Astrocyte (in vitro differentiated cells and primary cell): Measurements from ENCODE around the gene MYOD1. TPM values are rescaled to one million over a fixed set of nuclear protein-coding genes. Genes with fewer than 3 reads are reported as not detected.

Source experiments
- DNase-seq: peaks from one replicate; pipeline ENCODE4 v3.0.0-alpha.2; 2010; ENCODE audit warnings: low read depth
- FAIRE-seq: peaks from 2 replicates; lab custom pipeline; 2011; peaks lifted over from hg19 to GRCh38; lab: Jason Lieb, UNC
- H2AFZ ChIP-seq: 2 replicates; pipeline ENCODE4 v1.6.0; 2012; ENCODE audit warnings: low read depth, low read length, inconsistent platforms
- H3K27ac ChIP-seq: 2 replicates; pipeline ENCODE4 v1.5.1; 2011; ENCODE audit warnings: low read depth, low read length, inconsistent platforms
- H3K27me3 ChIP-seq: 2 replicates; pipeline ENCODE4 v1.6.0; 2011; ENCODE audit warnings: low read length, inconsistent platforms; ENCODE audit not compliant: insufficient read depth
- H3K36me3 ChIP-seq: 2 replicates; pipeline ENCODE4 v1.5.1; 2011; ENCODE audit warnings: low read length, inconsistent platforms; ENCODE audit not compliant: insufficient read depth
- H3K4me1 ChIP-seq: 2 replicates; pipeline ENCODE4 v1.5.1; 2011; ENCODE audit warnings: low read length, inconsistent platforms; ENCODE audit not compliant: insufficient read depth
- H3K4me2 ChIP-seq: 2 replicates; pipeline ENCODE4 v1.6.0; 2012; ENCODE audit warnings: low read length, inconsistent platforms
- H3K4me3 ChIP-seq: 2 replicates; pipeline ENCODE4 v1.5.1; 2011; ENCODE audit warnings: low read depth, mild to moderate bottlenecking, low read length, inconsistent platforms; ENCODE audit not compliant: insufficient read depth
- H3K79me2 ChIP-seq: 2 replicates; pipeline ENCODE4 v1.6.0; 2012; ENCODE audit warnings: mild to moderate bottlenecking, low read length, inconsistent platforms; ENCODE audit not compliant: insufficient read depth
- H3K9ac ChIP-seq: 2 replicates; pipeline ENCODE4 v1.6.0; 2012; ENCODE audit warnings: mild to moderate bottlenecking, low read length, inconsistent platforms
- H3K9me3 ChIP-seq: 2 replicates; pipeline ENCODE4 v1.5.1; 2012; ENCODE audit warnings: low read depth, mild to moderate bottlenecking, low read length, inconsistent platforms; ENCODE audit not compliant: insufficient read depth
- H4K20me1 ChIP-seq: 2 replicates; pipeline ENCODE4 v1.6.0; 2012; ENCODE audit warnings: low read length, inconsistent platforms; ENCODE audit not compliant: insufficient read depth
- H3K27ac Mint-ChIP-seq: one replicate; pipeline ENCODE4 v1.8.0; 2021; ENCODE audit warnings: mild to moderate bottlenecking, mixed read lengths; ENCODE audit not compliant: unreplicated experiment
- H3K27me3 Mint-ChIP-seq: one replicate; pipeline ENCODE4 v1.8.0; 2021; ENCODE audit warnings: low read depth, mixed read lengths; ENCODE audit not compliant: unreplicated experiment
- H3K36me3 Mint-ChIP-seq: one replicate; pipeline ENCODE4 v1.8.0; 2021; ENCODE audit warnings: low read depth, mixed read lengths; ENCODE audit not compliant: unreplicated experiment
- H3K4me1 Mint-ChIP-seq: one replicate; pipeline ENCODE4 v1.8.0; 2021; ENCODE audit warnings: low read depth, mixed read lengths; ENCODE audit not compliant: unreplicated experiment
- H3K4me3 Mint-ChIP-seq: one replicate; pipeline ENCODE4 v1.8.0; 2021; ENCODE audit warnings: mild to moderate bottlenecking, moderate library complexity, mixed read lengths; ENCODE audit not compliant: unreplicated experiment
- H3K9me3 Mint-ChIP-seq: one replicate; pipeline ENCODE4 v1.8.0; 2021; ENCODE audit warnings: mild to moderate bottlenecking, mixed read lengths; ENCODE audit not compliant: unreplicated experiment
- CTCF ChIP-seq: IDR thresholded peaks from 2 replicates; pipeline ENCODE4 v1.5.1; 2011; ENCODE audit warnings: low read depth, mild to moderate bottlenecking, inconsistent platforms, low read length, moderate library complexity; ENCODE audit not compliant: insufficient read depth
- EZH2 ChIP-seq: IDR thresholded peaks from 2 replicates; pipeline ENCODE4 v1.6.1; 2012; ENCODE audit warnings: mild to moderate bottlenecking, low read length, inconsistent platforms; ENCODE audit not compliant: insufficient read depth
- total RNA-seq: library from RNA; stranded (reverse); gene quantifications from 2 replicates; pipeline ENCODE4 v1.2.1, GENCODE V29; 2021

The MYOD1 gene
- total RNA-seq, 1 donor from 2014 or later = not detected

GRCh38 chr11:17718015-17718414 lies 1.4 kb upstream of the MYOD1 start:
- H3K9ac ChIP-seq = no peak overlapping the region
- H2AFZ ChIP-seq = no peak overlapping the region
- peaks cover 2% of the 10 kb centered on the region for H3K9me3 Mint-ChIP-seq
- FAIRE-seq = no peak
- no peaks in the 10 kb centered on the region for H3K36me3 Mint-ChIP-seq
- H3K27me3 Mint-ChIP-seq = peaks cover 38% of the 10 kb centered on the region
- H3K79me2 ChIP-seq = no peaks in the 10 kb centered on the region
- H3K9me3 ChIP-seq = no peaks in the 10 kb centered on the region
- H3K27ac ChIP-seq = no peak overlapping the region
- H3K4me3 Mint-ChIP-seq = no peak overlapping the region
- no peak overlapping the region for H3K27ac Mint-ChIP-seq
- H3K4me1 ChIP-seq = no peaks in the 10 kb centered on the region
- no peak for TF ChIP-seq EZH2
- TF ChIP-seq CTCF = no peak
- no peak overlapping the region for H3K4me2 ChIP-seq
- H3K4me3 ChIP-seq = no peak overlapping the region
- DNase-seq = no peak
- H3K27me3 ChIP-seq = peaks cover 70% of the 10 kb centered on the region
- H3K4me1 Mint-ChIP-seq = no peaks in the 10 kb centered on the region
- no peaks in the 10 kb centered on the region for H3K36me3 ChIP-seq
- peaks cover 5% of the 10 kb centered on the region for H4K20me1 ChIP-seq

DNA sequence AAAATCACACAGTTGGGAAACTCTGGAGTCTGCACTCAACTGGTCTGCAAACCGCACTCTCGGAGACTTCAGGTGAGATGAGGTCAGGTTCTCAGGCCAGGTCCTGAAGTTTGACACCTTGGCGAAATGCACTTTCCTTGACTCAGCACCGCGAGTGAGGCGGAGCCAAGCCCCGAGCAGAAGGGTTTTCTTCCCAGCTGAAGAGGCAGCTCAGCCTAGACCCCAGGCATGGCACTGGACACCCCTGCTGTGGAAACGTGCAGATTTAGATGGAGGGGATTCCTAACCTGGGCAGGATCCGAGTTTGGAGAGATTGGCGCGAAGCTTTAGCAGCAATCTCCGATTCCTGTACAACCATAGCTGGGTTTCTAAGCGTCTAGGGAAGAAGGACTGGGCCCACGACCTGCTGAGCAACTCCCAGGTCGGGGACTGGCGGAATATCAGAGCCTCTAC lies 835 bp upstream of the MYOD1 start:
- Histone ChIP-seq H3K9ac (no peak overlapping the region), H3K4me1 (no peaks in the 10 kb centered on the region), H3K9me3 (no peaks in the 10 kb centered on the region), H3K27me3 (peaks cover 75% of the 10 kb centered on the region), H3K4me2 (no peak overlapping the region), H3K27ac (no peak overlapping the region), H3K79me2 (no peaks in the 10 kb centered on the region), H3K36me3 (no peaks in the 10 kb centered on the region), H2AFZ (no peak overlapping the region), H3K4me3 (no peak overlapping the region), H4K20me1 (peaks cover 5% of the 10 kb centered on the region)
- TF ChIP-seq CTCF (no peak), EZH2 (no peak)
- no peak overlapping the region for H3K27ac Mint-ChIP-seq
- H3K36me3 Mint-ChIP-seq = no peaks in the 10 kb centered on the region
- H3K4me3 Mint-ChIP-seq = no peak overlapping the region
- FAIRE-seq (no peak), DNase-seq (no peak)
- H3K9me3 Mint-ChIP-seq = peaks cover 2% of the 10 kb centered on the region
- H3K4me1 Mint-ChIP-seq = no peaks in the 10 kb centered on the region
- peaks cover 39% of the 10 kb centered on the region for H3K27me3 Mint-ChIP-seq

DNA sequence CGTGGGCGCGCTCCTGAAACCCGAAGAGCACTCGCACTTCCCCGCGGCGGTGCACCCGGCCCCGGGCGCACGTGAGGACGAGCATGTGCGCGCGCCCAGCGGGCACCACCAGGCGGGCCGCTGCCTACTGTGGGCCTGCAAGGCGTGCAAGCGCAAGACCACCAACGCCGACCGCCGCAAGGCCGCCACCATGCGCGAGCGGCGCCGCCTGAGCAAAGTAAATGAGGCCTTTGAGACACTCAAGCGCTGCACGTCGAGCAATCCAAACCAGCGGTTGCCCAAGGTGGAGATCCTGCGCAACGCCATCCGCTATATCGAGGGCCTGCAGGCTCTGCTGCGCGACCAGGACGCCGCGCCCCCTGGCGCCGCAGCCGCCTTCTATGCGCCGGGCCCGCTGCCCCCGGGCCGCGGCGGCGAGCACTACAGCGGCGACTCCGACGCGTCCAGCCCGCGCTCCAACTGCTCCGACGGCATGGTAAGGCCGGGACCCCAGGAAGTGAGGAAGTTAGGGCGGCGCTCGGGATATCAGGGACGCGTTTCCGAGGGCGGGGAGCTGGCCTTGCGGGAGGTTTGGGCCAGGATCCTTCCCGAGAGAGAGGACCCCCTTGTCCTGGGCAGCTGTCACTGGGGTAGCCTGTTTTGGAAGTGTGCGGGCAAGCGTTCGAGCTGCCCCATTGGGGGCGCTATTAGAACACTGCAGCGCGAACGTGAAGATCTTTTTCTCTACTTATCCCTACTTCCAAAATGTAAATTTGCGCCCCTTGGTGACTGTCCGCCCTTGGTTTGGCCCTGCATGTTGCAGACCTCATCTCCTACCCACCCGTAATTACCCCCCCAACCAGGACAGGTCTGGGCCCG lies 796 bp downstream of the MYOD1 start:
- H4K20me1 ChIP-seq = peaks cover 5% of the 10 kb centered on the region
- no peak for TF ChIP-seq CTCF
- peak; percentile 98 for TF ChIP-seq EZH2
- peak; percentile 19 for DNase-seq
- no peak overlapping the region for H3K4me3 ChIP-seq
- H2AFZ ChIP-seq = no peak overlapping the region
- no peak overlapping the region for H3K9ac ChIP-seq
- H3K4me1 Mint-ChIP-seq = no peaks in the 10 kb centered on the region
- H3K27me3 Mint-ChIP-seq = peaks cover 46% of the 10 kb centered on the region
- peaks cover 2% of the 10 kb centered on the region for H3K9me3 Mint-ChIP-seq
- peaks cover 85% of the 10 kb centered on the region for H3K27me3 ChIP-seq
- no peak overlapping the region for H3K27ac Mint-ChIP-seq
- H3K36me3 Mint-ChIP-seq = no peaks in the 10 kb centered on the region
- H3K4me2 ChIP-seq = peak overlapping the region; percentile 39
- H3K4me1 ChIP-seq = no peaks in the 10 kb centered on the region
- no peaks in the 10 kb centered on the region for H3K9me3 ChIP-seq
- no peak overlapping the region for H3K27ac ChIP-seq
- FAIRE-seq = no peak
- H3K36me3 ChIP-seq = no peaks in the 10 kb centered on the region
- no peak overlapping the region for H3K4me3 Mint-ChIP-seq
- H3K79me2 ChIP-seq = no peaks in the 10 kb centered on the region
